IPS-18c (cell line): Measurements from ENCODE around the gene COX4I1.

Source experiments
- H3K4me3 ChIP-seq: 2 replicates; pipeline ENCODE4 v1.7.0; 2013; ENCODE audit warnings: low read depth, mild to moderate bottlenecking, low read length, moderate library complexity; ENCODE audit not compliant: insufficient read depth
- H3K9me3 ChIP-seq: one replicate; pipeline ENCODE4 v1.6.1; 2013; ENCODE audit warnings: mild to moderate bottlenecking, low read length, moderate library complexity; ENCODE audit not compliant: control insufficient read depth, insufficient read depth

Gene COX4I1

GRCh38 chr16:85843471-85844168, 44.1 kb downstream of the COX4I1 start:
- H3K9me3 ChIP-seq: no peaks in the 10 kb centered on the region

GRCh38 chr16:85844169-85844481, 44.6 kb downstream of the COX4I1 start:
- Histone ChIP-seq H3K4me3 (no peak overlapping the region), H3K9me3 (no peaks in the 10 kb centered on the region)

More at GRCh38 chr16:85843471-85844168, 44.1 kb downstream of the COX4I1 start:
- no peak overlapping the region for H3K4me3 ChIP-seq

GRCh38 chr16:85844786-85845185, 45.3 kb downstream of the COX4I1 start:
- no peaks in the 10 kb centered on the region for H3K9me3 ChIP-seq
- no peak overlapping the region for H3K4me3 ChIP-seq

GRCh38 chr16:85845266-85845665, 45.8 kb downstream of the COX4I1 start:
- Histone ChIP-seq H3K9me3 (peaks cover 3% of the 10 kb centered on the region), H3K4me3 (no peak overlapping the region)

- Histone ChIP-seq H3K9me3 (peaks cover 3% of the 10 kb centered on the region), H3K4me3 (no peak overlapping the region)
These were observed 47.0 kb downstream of the COX4I1 start for GRCh38 chr16:85846461-85846860.

- Histone ChIP-seq H3K4me3 (no peak overlapping the region), H3K9me3 (peaks cover 3% of the 10 kb centered on the region)
These were observed 47.5 kb downstream of the COX4I1 start for GRCh38 chr16:85847036-85847435.

- no peak overlapping the region for H3K4me3 ChIP-seq
- H3K9me3 ChIP-seq: peaks cover 3% of the 10 kb centered on the region
These were observed 48.4 kb downstream of the COX4I1 start for GRCh38 chr16:85847681-85848601.

- no peak overlapping the region for H3K4me3 ChIP-seq
- H3K9me3 ChIP-seq: peaks cover 3% of the 10 kb centered on the region
These were observed 49.5 kb downstream of the COX4I1 start for GRCh38 chr16:85848986-85849385.

GRCh38 chr16:85849388-85849787, 49.9 kb downstream of the COX4I1 start:
- no peak overlapping the region for H3K4me3 ChIP-seq
- peaks cover 3% of the 10 kb centered on the region for H3K9me3 ChIP-seq

GRCh38 chr16:85850344-85850880, 50.9 kb downstream of the COX4I1 start:
- peaks cover 3% of the 10 kb centered on the region for H3K9me3 ChIP-seq
- H3K4me3 ChIP-seq: no peak overlapping the region

GRCh38 chr16:85851034-85851785, 51.7 kb downstream of the COX4I1 start:
- H3K9me3 ChIP-seq: peaks cover 3% of the 10 kb centered on the region
- no peak overlapping the region for H3K4me3 ChIP-seq

GRCh38 chr16:85853547-85854545, 54.4 kb downstream of the COX4I1 start:
- Histone ChIP-seq H3K4me3 (no peak overlapping the region), H3K9me3 (peaks cover 3% of the 10 kb centered on the region)

GRCh38 chr16:85854935-85855334, 55.4 kb downstream of the COX4I1 start:
- H3K4me3 ChIP-seq: no peak overlapping the region
- peaks cover 3% of the 10 kb centered on the region for H3K9me3 ChIP-seq

GRCh38 chr16:85856079-85856478, 56.6 kb downstream of the COX4I1 start:
- no peak overlapping the region for H3K4me3 ChIP-seq
- no peaks in the 10 kb centered on the region for H3K9me3 ChIP-seq

- Histone ChIP-seq H3K4me3 (no peak overlapping the region), H3K9me3 (no peaks in the 10 kb centered on the region)
These were observed 57.1 kb downstream of the COX4I1 start for GRCh38 chr16:85856585-85856984.
